Ovary (tissue), 3 donors: ENCODE data around the gene PSEN2.

Source experiments
- EP300 ChIP-seq: sonication (generic); formaldehyde crosslinking; IDR thresholded peaks from one replicate; pipeline ENCODE4 v1.6.1; 2017; ENCODE audit warnings: antibody characterized with exemption
- POLR2A ChIP-seq: fragments of 450-650 bp; IDR thresholded peaks from one replicate; pipeline ENCODE4 v1.6.1; 2017; ENCODE audit warnings: antibody characterized with exemption, mild to moderate bottlenecking, moderate library complexity
- TF ChIP-seq, protein P1 (sequence below), 3 donors: fragments of 450-650 bp in 2 of 3; fragments of 200-600 bp in 1 of 3; IDR thresholded peaks; one replicate each; pipeline versions ENCODE4 v1.5.1 to v1.8.0; 2016 to 2022; ENCODE audit warnings: antibody characterized with exemption in 3 of 3, mild to moderate bottlenecking in 1 of 3
- donor health status: DM: no; HTN: no; CAD: no.

DNA sequence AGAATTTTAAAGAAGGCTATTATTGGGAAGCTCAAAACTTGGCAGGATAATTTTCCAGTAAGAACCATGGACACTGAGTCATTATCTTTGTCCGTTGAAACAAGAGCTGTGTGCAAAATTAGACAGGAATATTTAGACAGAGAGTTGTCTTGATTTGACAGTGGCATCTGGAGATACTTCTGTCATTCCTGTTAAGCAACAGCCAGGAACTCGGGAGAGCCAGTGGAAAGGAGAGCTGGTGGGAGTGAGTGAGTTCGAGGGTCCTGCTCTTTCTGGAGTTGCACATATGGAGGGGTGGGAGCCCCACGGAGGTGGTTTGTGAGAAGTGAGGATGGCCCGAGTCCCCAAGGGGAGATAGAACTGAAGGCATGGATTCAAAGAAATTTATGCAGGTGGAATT lies 72.7 kb downstream of the PSEN2 start:
- TF ChIP-seq, protein P1, sequence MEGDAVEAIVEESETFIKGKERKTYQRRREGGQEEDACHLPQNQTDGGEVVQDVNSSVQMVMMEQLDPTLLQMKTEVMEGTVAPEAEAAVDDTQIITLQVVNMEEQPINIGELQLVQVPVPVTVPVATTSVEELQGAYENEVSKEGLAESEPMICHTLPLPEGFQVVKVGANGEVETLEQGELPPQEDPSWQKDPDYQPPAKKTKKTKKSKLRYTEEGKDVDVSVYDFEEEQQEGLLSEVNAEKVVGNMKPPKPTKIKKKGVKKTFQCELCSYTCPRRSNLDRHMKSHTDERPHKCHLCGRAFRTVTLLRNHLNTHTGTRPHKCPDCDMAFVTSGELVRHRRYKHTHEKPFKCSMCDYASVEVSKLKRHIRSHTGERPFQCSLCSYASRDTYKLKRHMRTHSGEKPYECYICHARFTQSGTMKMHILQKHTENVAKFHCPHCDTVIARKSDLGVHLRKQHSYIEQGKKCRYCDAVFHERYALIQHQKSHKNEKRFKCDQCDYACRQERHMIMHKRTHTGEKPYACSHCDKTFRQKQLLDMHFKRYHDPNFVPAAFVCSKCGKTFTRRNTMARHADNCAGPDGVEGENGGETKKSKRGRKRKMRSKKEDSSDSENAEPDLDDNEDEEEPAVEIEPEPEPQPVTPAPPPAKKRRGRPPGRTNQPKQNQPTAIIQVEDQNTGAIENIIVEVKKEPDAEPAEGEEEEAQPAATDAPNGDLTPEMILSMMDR (IDR thresholded peaks at IDR 0.05), result no peak
- TF ChIP-seq POLR2A (no peak), EP300 (no peak)
